SJCRH30 (cell line): Measurements from ENCODE around the gene MPP1. TPM values are rescaled to one million over a fixed set of nuclear protein-coding genes. Genes with fewer than 3 reads are reported as not detected.
"Not testable (repeated sequence)": the region's sequence is repeated elsewhere in the genome, so short reads cannot be mapped to it uniquely, and the experiment has no call there.

ENCODE experiments used
- DNase-seq, 2 experiments: peaks; one replicate each; pipeline ENCODE4 v3.0.0-alpha.2; 2015 to 2020
- H3K27ac ChIP-seq: fragments of 250-450 bp; sonication (Bioruptor Pico); 2 replicates; pipeline ENCODE4 v1.5.1; 2020; ENCODE audit warnings: mild to moderate bottlenecking, moderate library complexity
- H3K27me3 ChIP-seq: fragments of 250-450 bp; sonication (Bioruptor Pico); 2 replicates; pipeline ENCODE4 v1.5.1; 2020; ENCODE audit warnings: mild to moderate bottlenecking, moderate library complexity
- H3K36me3 ChIP-seq: fragments of 250-450 bp; sonication (Bioruptor Pico); 2 replicates; pipeline ENCODE4 v1.5.1; 2020; ENCODE audit warnings: mild to moderate bottlenecking, moderate library complexity
- H3K4me1 ChIP-seq: fragments of 250-450 bp; sonication (Bioruptor Pico); 2 replicates; pipeline ENCODE4 v1.5.1; 2020; ENCODE audit warnings: mild to moderate bottlenecking, moderate library complexity
- H3K4me3 ChIP-seq: fragments of 250-450 bp; sonication (Bioruptor Pico); 2 replicates; pipeline ENCODE4 v1.5.1; 2020; ENCODE audit warnings: mild to moderate bottlenecking, moderate library complexity
- H3K9me3 ChIP-seq: fragments of 250-450 bp; sonication (Bioruptor Pico); replicated peaks from 2 replicates; pipeline ENCODE4 v1.5.1; 2020; ENCODE audit warnings: mild to moderate bottlenecking, moderate library complexity
- total RNA-seq: library from RNA; depleted of rRNA; stranded (reverse); fragments of >200 nt; shearing (Covaris generic); gene quantifications from 2 replicates; pipeline ENCODE4 v1.2.3, GENCODE V29; 2014

Gene MPP1
- total RNA-seq, 1 experiment from 2014 or later, result not detected

DNA sequence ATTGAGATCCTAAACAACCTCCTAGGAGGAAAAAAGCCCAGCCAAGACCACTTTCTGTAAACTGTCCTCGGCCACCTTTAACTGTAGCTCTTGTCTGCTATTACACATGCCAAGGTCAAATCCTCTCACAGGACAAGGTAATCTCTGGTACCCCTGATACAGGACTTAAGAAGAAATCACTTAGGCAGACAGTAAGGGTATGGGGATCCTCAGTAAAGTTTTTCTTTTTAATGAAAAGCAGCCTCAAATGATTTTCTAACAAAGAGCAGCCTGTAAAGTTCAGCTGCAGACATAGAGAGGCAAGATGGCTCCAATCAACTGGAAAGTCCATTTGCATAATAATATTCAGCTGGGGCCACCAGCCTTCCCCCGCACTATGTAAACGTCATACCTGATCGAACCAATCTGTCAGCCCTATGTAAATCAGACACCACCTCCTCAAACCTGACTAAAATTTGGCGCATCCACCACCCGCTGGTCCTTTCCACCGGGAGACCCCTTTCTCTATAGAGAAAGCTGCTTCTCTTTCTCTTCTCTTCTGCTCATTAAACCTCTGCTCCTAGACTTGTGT lies 14.6 kb upstream of the MPP1 start:
- no peaks in the 10 kb centered on the region for H3K4me1 ChIP-seq
- DNase-seq, result no peak
- no peaks in the 10 kb centered on the region for H3K27me3 ChIP-seq
- H3K4me3 ChIP-seq, result no peak overlapping the region
- no peak overlapping the region for H3K27ac ChIP-seq
- no peaks in the 10 kb centered on the region for H3K9me3 ChIP-seq
- H3K36me3 ChIP-seq, result no peaks in the 10 kb centered on the region

DNA sequence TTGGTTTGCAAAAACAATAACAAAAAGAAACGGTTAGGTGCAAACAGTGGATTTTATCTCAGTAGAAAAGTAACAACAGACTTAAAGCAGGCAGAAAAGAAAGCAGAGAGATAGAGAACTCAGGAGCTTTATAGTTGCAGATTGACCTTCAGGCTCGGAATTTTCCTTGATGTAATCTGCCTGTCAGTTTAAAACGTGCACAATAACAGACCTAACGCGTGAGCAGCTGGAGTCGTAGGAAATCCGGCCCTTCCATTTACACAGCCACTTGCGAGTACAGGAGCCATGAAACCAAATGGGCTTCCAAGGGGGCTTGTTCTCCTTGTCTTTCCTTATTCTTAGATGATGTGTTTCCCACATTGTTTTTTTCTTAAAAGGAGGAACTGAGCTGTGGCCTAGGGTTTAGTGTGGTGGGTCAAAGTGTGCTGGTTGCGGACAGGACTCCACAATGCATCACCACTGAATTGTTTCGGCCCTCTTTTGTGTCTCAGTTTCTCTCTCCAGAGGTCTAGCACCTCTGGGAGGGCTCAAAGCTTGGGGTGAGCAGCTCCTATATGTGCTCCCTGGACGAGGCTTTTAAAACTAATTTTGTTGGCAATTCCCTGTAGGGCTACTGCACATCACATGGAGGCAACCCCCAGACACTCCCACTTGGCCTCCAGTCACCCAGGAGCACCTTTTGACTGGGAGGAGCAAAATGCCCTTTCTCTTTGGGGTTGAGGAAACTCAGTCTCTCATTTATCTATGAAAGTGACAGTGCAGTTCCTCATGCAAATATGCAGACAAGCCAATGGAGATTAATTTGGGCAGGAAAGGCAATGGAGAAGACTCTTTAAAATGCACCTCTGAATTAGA lies 13.9 kb upstream of the MPP1 start:
- H3K36me3 ChIP-seq, result no peaks in the 10 kb centered on the region
- H3K9me3 ChIP-seq, result no peaks in the 10 kb centered on the region
- DNase-seq, result no peak
- H3K4me1 ChIP-seq, result no peaks in the 10 kb centered on the region
- no peaks in the 10 kb centered on the region for H3K27me3 ChIP-seq
- no peak overlapping the region for H3K4me3 ChIP-seq
- no peak overlapping the region for H3K27ac ChIP-seq

DNA sequence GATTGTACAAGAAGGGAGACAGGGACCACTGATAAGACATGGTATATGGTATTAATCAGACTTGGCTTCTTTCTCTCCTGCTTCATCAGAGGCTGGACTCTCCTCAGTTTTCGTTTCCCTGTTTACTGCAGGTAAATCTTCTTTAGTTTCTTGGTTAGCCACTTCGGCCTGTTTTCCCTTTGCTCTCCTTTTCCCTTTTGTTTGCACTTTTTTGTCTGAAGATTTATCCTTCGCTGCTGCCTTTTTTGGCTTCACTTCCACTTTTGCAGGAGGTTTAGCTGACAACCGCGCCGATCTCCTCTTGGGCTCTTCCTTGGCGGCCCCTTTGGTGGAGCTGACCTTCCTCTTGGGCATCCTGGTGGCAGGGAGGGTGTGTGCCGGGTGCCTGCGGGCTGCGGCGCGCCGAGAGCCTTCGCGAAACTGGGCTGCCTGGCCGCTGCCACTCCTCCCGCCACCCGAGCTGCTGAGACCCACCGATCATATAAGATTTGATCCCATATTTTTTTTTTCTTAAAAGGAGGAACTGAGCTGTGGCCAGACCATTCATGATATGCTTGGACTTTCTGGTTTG lies 11.8 kb upstream of the MPP1 start:
- H3K27ac ChIP-seq, H3K36me3 ChIP-seq, DNase-seq, H3K4me1 ChIP-seq, H3K27me3 ChIP-seq, H3K9me3 ChIP-seq, H3K4me3 ChIP-seq: not testable (repeated sequence)

DNA sequence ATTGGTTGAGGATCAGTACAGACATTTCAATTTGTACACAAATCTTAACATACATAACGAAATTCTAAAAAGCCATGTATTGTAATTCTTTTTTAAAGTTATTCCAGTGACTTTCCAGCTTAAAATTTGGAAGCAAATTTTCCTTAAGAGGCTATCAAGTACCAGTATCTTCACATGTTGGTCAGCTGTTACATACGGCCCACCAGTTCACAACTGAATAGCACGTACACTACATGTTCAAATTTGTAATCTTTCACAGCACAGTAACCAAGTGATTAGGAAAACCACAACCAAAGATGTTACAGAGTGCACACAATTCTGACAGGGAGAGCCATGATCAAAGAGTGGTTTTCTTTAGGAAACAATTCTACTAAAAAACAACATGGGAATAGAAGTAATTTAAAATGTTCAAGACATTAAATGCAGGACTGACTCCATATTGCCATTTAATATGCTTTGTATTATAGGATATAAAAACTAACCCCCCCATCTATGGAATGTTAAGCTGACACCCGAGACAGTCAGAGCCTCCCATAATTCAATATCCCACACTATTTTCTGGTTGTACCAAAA lies 11.1 kb upstream of the MPP1 start:
- H3K27ac ChIP-seq, H3K9me3 ChIP-seq, H3K4me1 ChIP-seq, H3K27me3 ChIP-seq, DNase-seq, H3K4me3 ChIP-seq, H3K36me3 ChIP-seq: not testable (repeated sequence)

DNA sequence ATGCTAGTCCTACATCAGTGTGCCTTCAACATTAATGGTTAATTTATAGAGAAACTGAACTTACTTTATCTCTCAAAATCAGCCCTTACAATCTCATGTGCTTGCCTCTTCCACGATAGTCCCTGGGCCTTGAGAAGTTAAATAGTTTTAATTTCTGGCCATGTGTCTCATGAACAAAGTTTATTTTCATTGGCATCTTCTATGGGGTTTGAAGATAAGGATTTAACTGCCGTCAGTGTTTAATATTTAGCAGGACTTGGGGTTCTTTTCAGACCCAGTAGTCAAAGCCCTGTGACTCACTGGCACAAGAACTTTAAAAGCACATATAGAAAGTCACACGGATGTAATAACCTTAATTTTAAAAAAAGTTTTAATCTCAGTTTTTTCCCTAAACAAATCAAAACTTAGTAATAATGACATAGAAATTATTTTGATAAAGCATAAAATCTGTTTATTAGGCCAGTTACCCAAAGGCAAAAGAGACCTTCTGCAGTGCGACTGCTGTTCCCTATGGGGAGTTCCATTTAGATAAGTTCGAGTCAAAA lies 10.1 kb upstream of the MPP1 start:
- no peak for DNase-seq
- Histone ChIP-seq H3K9me3 (no peaks in the 10 kb centered on the region), H3K4me3 (no peak overlapping the region), H3K36me3 (no peaks in the 10 kb centered on the region), H3K27ac (no peak overlapping the region), H3K4me1 (no peaks in the 10 kb centered on the region), H3K27me3 (no peaks in the 10 kb centered on the region)

DNA sequence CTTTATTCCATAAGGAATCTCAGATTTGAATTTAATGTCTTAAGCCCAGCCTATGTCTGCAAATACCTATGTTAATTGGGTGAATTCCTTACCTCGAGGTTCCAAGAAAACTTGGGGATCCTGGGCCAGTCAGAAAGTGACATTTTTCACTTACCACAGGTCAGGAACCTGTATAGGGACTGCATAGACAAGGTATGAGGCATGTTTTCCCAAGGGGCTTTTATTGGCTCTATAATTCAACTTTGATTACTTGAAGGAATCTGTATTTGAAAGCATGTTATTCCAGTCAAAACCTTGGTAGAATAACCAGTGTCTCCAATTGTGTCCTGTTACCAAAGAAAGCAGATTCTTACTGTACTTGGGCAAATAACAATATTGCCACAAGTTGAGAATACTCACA lies 8.5 kb upstream of the MPP1 start:
- no peak for DNase-seq
- Histone ChIP-seq H3K4me3 (no peak overlapping the region), H3K4me1 (no peaks in the 10 kb centered on the region), H3K27me3 (no peaks in the 10 kb centered on the region), H3K36me3 (no peaks in the 10 kb centered on the region), H3K27ac (no peak overlapping the region), H3K9me3 (no peaks in the 10 kb centered on the region)

DNA sequence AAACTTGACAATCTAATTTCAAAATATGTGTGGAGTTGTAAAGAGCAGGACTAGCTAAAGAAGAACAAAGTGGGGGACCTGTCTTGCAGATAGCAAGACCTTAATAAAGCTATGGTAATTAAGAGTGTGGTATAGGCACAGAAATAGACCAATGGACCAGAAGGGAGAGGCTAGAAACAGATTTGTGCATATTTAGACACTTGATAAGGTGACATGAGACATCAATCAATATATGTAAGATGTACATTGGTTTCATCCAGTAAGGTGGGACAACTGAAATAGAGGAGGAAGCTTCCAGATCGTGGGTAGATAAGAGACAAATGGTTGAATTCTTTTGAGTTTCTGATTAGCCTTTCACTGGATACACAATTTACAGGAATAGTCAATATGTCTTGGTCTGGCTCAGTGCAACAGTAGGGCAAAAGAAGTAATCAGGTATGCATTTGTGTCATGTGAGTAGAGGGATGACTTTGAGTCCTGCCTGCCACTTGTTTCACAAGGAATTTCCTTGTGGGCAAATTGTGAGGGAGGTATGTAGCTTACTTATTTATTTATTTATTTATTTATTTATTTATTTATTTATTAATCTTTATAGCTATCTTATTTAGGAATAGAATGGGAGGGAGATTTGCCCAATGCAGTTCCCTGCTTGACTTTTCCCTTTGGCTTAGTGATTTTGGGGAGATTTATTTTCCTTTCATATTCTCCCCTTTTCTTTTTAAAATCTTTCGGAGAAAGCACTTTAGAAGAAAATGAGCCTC lies 7.2 kb upstream of the MPP1 start:
- Histone ChIP-seq H3K9me3 (no peaks in the 10 kb centered on the region), H3K27ac (no peak overlapping the region), H3K36me3 (no peaks in the 10 kb centered on the region), H3K4me1 (no peaks in the 10 kb centered on the region), H3K27me3 (no peaks in the 10 kb centered on the region), H3K4me3 (no peak overlapping the region)
- DNase-seq, result no peak

DNA sequence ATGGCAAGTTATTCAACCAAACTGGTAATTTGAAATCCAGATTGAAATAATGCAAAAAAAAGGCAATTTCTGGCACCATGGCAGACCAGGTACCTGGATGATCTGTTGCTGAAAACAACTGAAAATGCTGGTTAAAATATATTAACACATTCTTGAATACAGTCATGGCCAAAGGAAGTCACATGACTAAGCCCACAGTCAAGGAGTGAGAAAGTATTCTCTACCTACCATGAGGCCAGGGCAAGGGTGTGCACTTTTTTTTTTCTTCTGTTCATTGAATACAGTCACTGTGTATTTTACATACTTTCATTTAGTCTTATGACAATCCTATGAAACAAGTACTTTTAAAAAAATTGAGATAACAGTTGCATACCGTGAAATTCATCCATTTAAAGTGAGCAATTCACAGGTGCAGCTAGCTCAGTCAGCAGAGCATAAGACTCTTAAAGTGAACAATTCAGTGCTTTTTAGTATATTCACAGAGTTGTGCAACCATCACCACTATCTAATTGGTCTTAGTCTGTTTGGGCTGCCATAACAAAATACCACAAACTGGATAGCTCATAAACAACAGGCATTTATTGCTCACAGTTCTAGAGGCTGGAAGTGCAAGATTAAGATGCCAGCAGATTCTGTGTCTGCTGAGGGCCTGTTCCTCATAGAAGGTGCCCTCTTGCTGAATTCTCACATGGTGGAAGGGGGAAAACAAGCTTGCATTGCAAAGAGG lies 4.8 kb upstream of the MPP1 start:
- no peak for DNase-seq
- no peaks in the 10 kb centered on the region for H3K36me3 ChIP-seq
- H3K27me3 ChIP-seq, result no peaks in the 10 kb centered on the region
- no peak overlapping the region for H3K4me3 ChIP-seq
- no peak overlapping the region for H3K27ac ChIP-seq
- H3K4me1 ChIP-seq, result no peaks in the 10 kb centered on the region
- no peaks in the 10 kb centered on the region for H3K9me3 ChIP-seq

DNA sequence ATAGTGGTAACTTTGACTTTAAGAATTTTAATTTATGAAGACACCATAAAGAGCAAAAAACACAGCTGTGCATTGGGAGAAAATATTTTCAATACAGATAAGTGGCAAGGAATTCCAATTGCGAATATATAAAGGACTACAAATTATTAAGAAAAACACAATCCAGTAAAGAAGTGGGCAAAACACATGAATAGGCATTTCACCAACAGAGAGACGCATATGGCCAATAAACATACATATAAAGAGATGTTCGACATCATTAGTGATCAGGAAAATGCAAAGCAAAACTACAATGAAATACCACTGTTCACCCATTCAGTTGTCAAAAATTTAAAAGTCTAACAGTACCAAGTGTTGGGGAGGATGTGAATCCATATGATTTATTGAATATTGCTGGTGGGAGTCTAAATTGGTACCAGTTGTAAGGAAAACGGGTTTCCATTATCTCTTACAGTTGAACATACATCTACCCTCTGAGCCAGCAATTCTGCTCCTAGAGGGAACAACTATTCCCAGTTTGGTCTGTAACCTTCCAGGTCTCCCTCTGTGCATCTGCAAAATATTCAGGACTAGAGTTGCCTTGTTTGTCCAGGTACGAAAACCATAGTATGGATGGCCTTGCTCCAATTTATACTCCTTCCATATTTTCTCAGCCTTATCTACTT lies 1.7 kb upstream of the MPP1 start:
- DNase-seq, result no peak
- no peaks in the 10 kb centered on the region for H3K9me3 ChIP-seq
- no peak overlapping the region for H3K27ac ChIP-seq
- H3K36me3 ChIP-seq, result no peaks in the 10 kb centered on the region
- H3K27me3 ChIP-seq, result no peaks in the 10 kb centered on the region
- no peaks in the 10 kb centered on the region for H3K4me1 ChIP-seq
- H3K4me3 ChIP-seq, result no peak overlapping the region

DNA sequence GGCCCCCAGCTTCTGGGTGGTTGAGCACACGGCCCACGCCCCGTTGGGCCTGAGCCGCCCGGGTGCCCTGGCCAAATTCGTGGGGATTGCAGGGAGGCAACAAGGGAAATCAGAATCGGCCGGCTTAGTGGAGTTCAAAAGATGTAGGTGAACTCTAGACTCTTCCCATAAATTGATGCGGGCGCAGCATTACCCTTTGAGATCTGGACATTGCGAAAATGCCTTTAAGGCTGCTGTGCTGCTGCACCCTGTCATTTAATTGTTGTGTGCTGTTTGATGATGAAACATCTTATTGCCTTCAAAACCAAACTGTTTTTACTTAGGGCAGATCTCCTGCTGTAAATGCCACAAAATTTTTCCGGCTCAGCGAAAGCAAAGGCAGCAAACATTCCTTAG lies 409 bp upstream of the MPP1 start:
- DNase-seq, result no peak
- no peak overlapping the region for H3K27ac ChIP-seq
- H3K9me3 ChIP-seq, result no peaks in the 10 kb centered on the region
- H3K4me1 ChIP-seq, result no peaks in the 10 kb centered on the region
- no peaks in the 10 kb centered on the region for H3K36me3 ChIP-seq
- no peak overlapping the region for H3K4me3 ChIP-seq
- H3K27me3 ChIP-seq, result no peaks in the 10 kb centered on the region

DNA sequence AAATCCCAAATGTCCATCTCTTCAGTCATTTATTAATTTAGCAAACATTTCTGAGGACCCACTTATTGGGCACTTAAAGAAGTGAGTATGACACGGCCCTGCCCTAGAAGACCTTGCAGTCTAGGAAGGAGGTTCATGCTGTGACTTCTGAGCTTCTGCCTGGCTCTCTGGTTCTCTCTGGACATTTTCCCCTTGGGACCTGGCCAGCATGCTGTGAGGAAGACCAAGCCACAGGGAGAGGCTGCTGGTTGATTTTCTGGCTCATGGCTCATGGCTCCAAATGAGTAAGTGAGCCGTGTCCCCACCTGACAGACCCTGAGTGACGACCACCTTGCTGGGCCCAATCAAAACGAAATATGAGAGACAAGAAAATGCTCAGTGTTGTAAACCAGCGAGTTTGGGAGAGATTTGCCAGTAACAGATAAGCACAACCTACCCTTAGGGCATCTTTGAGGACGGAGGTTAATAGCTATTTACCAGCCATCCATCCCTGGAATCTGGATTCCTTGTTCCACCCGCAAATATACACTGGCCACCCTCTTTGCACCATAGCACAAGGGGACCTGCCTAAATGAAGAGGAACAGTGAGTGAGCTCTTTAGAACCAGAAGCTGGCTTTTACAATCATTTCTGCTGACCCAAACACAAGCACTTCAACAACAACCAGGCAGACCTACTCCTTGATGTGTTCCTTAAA lies 876 bp downstream of the MPP1 start:
- DNase-seq, result no peak

DNA sequence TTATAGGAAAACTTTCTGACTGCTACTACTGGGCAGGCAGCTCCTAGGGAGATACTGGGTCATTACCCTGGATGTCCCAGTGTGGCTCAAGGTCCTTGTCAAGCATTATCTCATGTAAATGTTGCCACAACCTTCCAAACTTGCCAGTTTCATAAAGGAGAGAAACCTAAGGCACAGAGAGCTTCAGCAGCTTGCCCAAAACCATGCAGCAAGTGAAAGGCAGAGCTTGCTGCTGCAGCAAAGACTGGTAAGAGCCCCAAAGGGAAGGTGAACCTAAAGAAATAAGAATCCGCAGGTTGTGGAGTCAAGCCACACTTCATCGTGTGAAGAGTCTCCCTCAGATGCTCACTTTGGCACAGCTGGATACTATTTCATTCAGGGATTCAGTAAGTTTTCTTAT lies 2.3 kb downstream of the MPP1 start:
- Histone ChIP-seq H3K36me3 (no peaks in the 10 kb centered on the region), H3K9me3 (no peaks in the 10 kb centered on the region), H3K4me3 (no peak overlapping the region), H3K27ac (no peak overlapping the region), H3K27me3 (no peaks in the 10 kb centered on the region), H3K4me1 (peaks cover 10% of the 10 kb centered on the region; the same call in 1 of the 2 replicates)
- no peak for DNase-seq

More for the DNA sequence above, 876 bp downstream of the MPP1 start:
- H3K4me3 ChIP-seq, result no peak overlapping the region
- no peaks in the 10 kb centered on the region for H3K36me3 ChIP-seq
- no peaks in the 10 kb centered on the region for H3K27me3 ChIP-seq
- no peak overlapping the region for H3K27ac ChIP-seq
- peaks cover 7% of the 10 kb centered on the region; the same call in 1 of the 2 replicates for H3K4me1 ChIP-seq
- H3K9me3 ChIP-seq, result no peaks in the 10 kb centered on the region

DNA sequence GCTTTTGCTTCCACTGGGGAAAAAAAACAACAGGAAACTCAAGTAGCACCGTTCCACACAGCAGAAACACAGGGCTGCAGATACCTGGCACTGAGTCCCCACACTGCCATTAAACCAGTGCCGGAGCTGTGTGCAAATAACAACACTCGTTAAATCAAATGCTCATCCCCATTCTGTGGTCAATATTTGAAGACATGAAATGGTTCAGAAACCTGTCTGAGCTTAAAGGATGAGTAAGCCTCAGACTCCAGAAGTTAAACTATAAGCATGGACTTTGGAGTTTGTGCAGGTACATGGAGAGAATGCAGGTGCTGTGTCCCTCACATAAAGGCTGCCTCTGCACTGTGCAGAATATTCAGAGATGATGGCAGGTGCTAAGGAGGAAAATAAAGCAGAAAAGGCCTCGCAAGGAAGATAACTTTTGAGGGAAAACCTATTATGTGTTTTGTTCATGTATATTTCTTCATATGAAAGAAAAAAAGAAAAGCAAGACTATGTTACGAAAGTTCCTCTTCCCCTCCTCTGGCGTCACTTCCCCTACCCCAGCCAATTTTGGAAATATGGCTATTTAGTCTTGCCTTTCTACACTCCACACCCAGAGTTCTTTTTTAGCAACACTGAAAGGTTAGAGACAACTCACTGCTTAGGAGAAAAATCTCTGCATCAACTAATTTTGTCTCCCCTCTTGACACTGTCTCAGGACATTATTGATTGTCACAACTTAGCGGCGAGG lies 4.6 kb downstream of the MPP1 start:
- no peak overlapping the region for H3K4me3 ChIP-seq
- H3K36me3 ChIP-seq, result no peaks in the 10 kb centered on the region
- peaks cover 10% of the 10 kb centered on the region; the same call in 1 of the 2 replicates for H3K4me1 ChIP-seq
- H3K27ac ChIP-seq, result no peak overlapping the region
- H3K9me3 ChIP-seq, result no peaks in the 10 kb centered on the region
- H3K27me3 ChIP-seq, result no peaks in the 10 kb centered on the region
- DNase-seq, result no peak
